Progenitor cell of endocrine pancreas (in vitro differentiated cells): ENCODE data around the gene TIMP2. TPM values are rescaled to one million over a fixed set of nuclear protein-coding genes. Genes with fewer than 3 reads are reported as not detected.
A peak's percentile ranks its signal among the peaks of the same experiment; 100 is the strongest.

Experiments used
- DNase-seq: peaks from one replicate; pipeline ENCODE4 v3.0.0; 2021; ENCODE audit warnings: low spot score; ENCODE audit not compliant: unreplicated experiment
- H3K27ac Mint-ChIP-seq: 2 replicates; pipeline ENCODE4 v1.8.0; 2021; ENCODE audit warnings: mild to moderate bottlenecking, moderate library complexity, mixed read lengths
- H3K27me3 Mint-ChIP-seq: 2 replicates; pipeline ENCODE4 v1.8.0; 2021; ENCODE audit warnings: mixed read lengths
- H3K36me3 Mint-ChIP-seq: 2 replicates; pipeline ENCODE4 v1.8.0; 2022; ENCODE audit warnings: mixed read lengths; ENCODE audit not compliant: insufficient read depth
- H3K4me1 Mint-ChIP-seq: 2 replicates; pipeline ENCODE4 v1.8.0; 2021; ENCODE audit warnings: low read depth, mixed read lengths
- H3K4me3 Mint-ChIP-seq: 2 replicates; pipeline ENCODE4 v1.8.0; 2021; ENCODE audit warnings: low read depth, mild to moderate bottlenecking, moderate library complexity, mixed read lengths
- H3K9me3 Mint-ChIP-seq: 2 replicates; pipeline ENCODE4 v1.8.0; 2021; ENCODE audit warnings: low read depth, mixed read lengths
- CTCF ChIP-seq: fragments of 200-600 bp; sonication (generic); IDR thresholded peaks from one replicate; pipeline ENCODE4 v1.5.0; 2021; ENCODE audit warnings: antibody characterized with exemption, mild to moderate bottlenecking; ENCODE audit not compliant: unreplicated experiment
- long read RNA-seq: library from polyadenylated mRNA; unstranded; transcript quantifications from one replicate; pipeline ENCODE4 v2.0.0, GENCODE V29; 2020
- total RNA-seq: library from RNA; stranded (reverse); gene quantifications from 2 replicates; pipeline ENCODE4 v1.2.1, GENCODE V29; 2021

The TIMP2 gene
- total RNA-seq: 50.9 and 51.4 TPM in 2 replicates
- long read RNA-seq, partial matches to known transcripts: 0 of 5 reads
- long read RNA-seq, other reads (novel, unspliced or antisense): 4 of 5 reads

- peaks cover 24% of the 10 kb centered on the region for H3K4me1 Mint-ChIP-seq
- DNase-seq: peak; percentile 78
- no peaks in the 10 kb centered on the region for H3K36me3 Mint-ChIP-seq
- peaks cover 10% of the 10 kb centered on the region for H3K27me3 Mint-ChIP-seq
- peak within 1 kb of the TSS; percentile 80 for H3K4me3 Mint-ChIP-seq
- peak; percentile 52 for TF ChIP-seq CTCF
- H3K27ac Mint-ChIP-seq: peak within 1 kb of the TSS; percentile 80
- H3K9me3 Mint-ChIP-seq: no peaks in the 10 kb centered on the region
Measured at GRCh38 chr17:78925234-78925633, at the start of gene TIMP2. Gene TIMP2 (minus strand): TSS chr17:78925387. CDS start chr17:78925088, 299 bp downstream.

GRCh38 chr17:78973792-78974520, 48.8 kb upstream of the TIMP2 start:
- Mint-ChIP-seq H3K4me1 (peaks cover 2% of the 10 kb centered on the region), H3K36me3 (no peaks in the 10 kb centered on the region), H3K9me3 (no peaks in the 10 kb centered on the region), H3K27me3 (peaks cover 2% of the 10 kb centered on the region), H3K4me3 (no peak overlapping the region), H3K27ac (no peak overlapping the region)
- no peak for TF ChIP-seq CTCF
- no peak for DNase-seq

- no peak overlapping the region for H3K27ac Mint-ChIP-seq
- H3K9me3 Mint-ChIP-seq: no peaks in the 10 kb centered on the region
- DNase-seq: no peak
- H3K27me3 Mint-ChIP-seq: peaks cover 2% of the 10 kb centered on the region
- TF ChIP-seq CTCF: no peak
- no peaks in the 10 kb centered on the region for H3K36me3 Mint-ChIP-seq
- no peak overlapping the region for H3K4me3 Mint-ChIP-seq
- peaks cover 2% of the 10 kb centered on the region for H3K4me1 Mint-ChIP-seq
Measured at GRCh38 chr17:78973196-78973595, 48.0 kb upstream of the TIMP2 start.

- no peak for DNase-seq
- H3K4me1 Mint-ChIP-seq: peaks cover 2% of the 10 kb centered on the region
- no peak overlapping the region for H3K4me3 Mint-ChIP-seq
- H3K9me3 Mint-ChIP-seq: no peaks in the 10 kb centered on the region
- no peak for TF ChIP-seq CTCF
- H3K27me3 Mint-ChIP-seq: peaks cover 2% of the 10 kb centered on the region
- H3K27ac Mint-ChIP-seq: no peak overlapping the region
- no peaks in the 10 kb centered on the region for H3K36me3 Mint-ChIP-seq
Measured at GRCh38 chr17:78972507-78973105, 47.4 kb upstream of the TIMP2 start.

- Mint-ChIP-seq H3K27me3 (peaks cover 2% of the 10 kb centered on the region), H3K4me3 (no peak overlapping the region), H3K27ac (no peak overlapping the region), H3K9me3 (no peaks in the 10 kb centered on the region), H3K36me3 (no peaks in the 10 kb centered on the region), H3K4me1 (peaks cover 2% of the 10 kb centered on the region)
- TF ChIP-seq CTCF: no peak
- no peak for DNase-seq
Measured at GRCh38 chr17:78971756-78972506, 46.7 kb upstream of the TIMP2 start.
